ENCODE measurements around the gene ABCE1. TPM values are rescaled to one million over a fixed set of nuclear protein-coding genes. Genes with fewer than 3 reads are reported as not detected.
A peak's percentile ranks its signal among the peaks of the same experiment; 100 is the strongest.
"Not testable (repeated sequence)": the region's sequence is repeated elsewhere in the genome, so short reads cannot be mapped to it uniquely, and the experiment has no call there.

ABCE1 gene
- total and polyA plus RNA-seq, 2 donors (not counting 1 experiment from before 2014, with no cell fraction given), result 76.8 to 84.8 TPM

- H3K9ac ChIP-seq (ENCODE audit: insufficient read depth, low read length), result no peak overlapping the region
- H3K4me3 ChIP-seq (replicated peaks in 1 of 4; ENCODE audit: control extremely low read depth in 1 of 4, insufficient read depth in 1 of 4, low read depth in 3 of 4, low read length in 4 of 4), result no peak overlapping the region
- no peak overlapping the region for H3K4me2 ChIP-seq (ENCODE audit: extremely low read depth, insufficient read depth, low read length)
- no peak overlapping the region for H3K27ac ChIP-seq (ENCODE audit: insufficient read depth, low read length)
- peaks cover 9% of the 10 kb centered on the region for H3K4me1 ChIP-seq (ENCODE audit: control insufficient read depth, extremely low read depth, insufficient read depth, low read length)
- H4K20me1 ChIP-seq (ENCODE audit: control insufficient read depth, extremely low read depth, insufficient read depth, low read length), result peaks cover 3% of the 10 kb centered on the region
- TF ChIP-seq CTCF (conservative IDR thresholded peaks at IDR 0.05 in 1 of 2, IDR thresholded peaks at IDR 0.05 in 1 of 2; ENCODE audit: low read depth in 1 of 2, low read length in 2 of 2), result no peak
- no peak for TF ChIP-seq EZH2 (IDR thresholded peaks at IDR 0.05; ENCODE audit: low read length, missing control alignments)
- no peak overlapping the region for H2AFZ ChIP-seq (ENCODE audit: low read length)
- no peaks in the 10 kb centered on the region for H3K79me2 ChIP-seq (ENCODE audit: control insufficient read depth, insufficient read depth, low read length)
- H3K36me3 ChIP-seq (ENCODE audit: control insufficient read depth, insufficient read depth, low read length), result no peaks in the 10 kb centered on the region
- no peaks in the 10 kb centered on the region for H3K27me3 ChIP-seq (ENCODE audit: control insufficient read depth, insufficient read depth, low read length)
- no peaks in the 10 kb centered on the region for H3K9me3 ChIP-seq (ENCODE audit: control insufficient read depth, insufficient read depth, low read depth, low read length)
- DNase-seq (ENCODE audit: low read depth in 2 of 2), result no peak
Measured at GRCh38 chr4:145131848-145132247, 33.7 kb downstream of the ABCE1 start.

- H4K20me1 ChIP-seq (ENCODE audit: control insufficient read depth, extremely low read depth, insufficient read depth, low read length), result peaks cover 3% of the 10 kb centered on the region
- TF ChIP-seq EZH2 (IDR thresholded peaks at IDR 0.05; ENCODE audit: low read length, missing control alignments) (no peak), CTCF (conservative IDR thresholded peaks at IDR 0.05 in 1 of 2, IDR thresholded peaks at IDR 0.05 in 1 of 2; ENCODE audit: low read depth in 1 of 2, low read length in 2 of 2) (no peak)
- H3K4me2 ChIP-seq (ENCODE audit: extremely low read depth, insufficient read depth, low read length), result no peak overlapping the region
- H3K4me3 ChIP-seq (replicated peaks in 1 of 4; ENCODE audit: control extremely low read depth in 1 of 4, insufficient read depth in 1 of 4, low read depth in 3 of 4, low read length in 4 of 4), result no peak overlapping the region
- H3K4me1 ChIP-seq (ENCODE audit: control insufficient read depth, extremely low read depth, insufficient read depth, low read length), result peaks cover 9% of the 10 kb centered on the region
- H3K9me3 ChIP-seq (ENCODE audit: control insufficient read depth, insufficient read depth, low read depth, low read length), result no peaks in the 10 kb centered on the region
- no peak overlapping the region for H3K9ac ChIP-seq (ENCODE audit: insufficient read depth, low read length)
- no peaks in the 10 kb centered on the region for H3K79me2 ChIP-seq (ENCODE audit: control insufficient read depth, insufficient read depth, low read length)
- no peak overlapping the region for H2AFZ ChIP-seq (ENCODE audit: low read length)
- peak; percentile 26 to 42 for DNase-seq (ENCODE audit: low read depth in 2 of 2)
- no peaks in the 10 kb centered on the region for H3K27me3 ChIP-seq (ENCODE audit: control insufficient read depth, insufficient read depth, low read length)
- H3K27ac ChIP-seq (ENCODE audit: insufficient read depth, low read length), result no peak overlapping the region
- H3K36me3 ChIP-seq (ENCODE audit: control insufficient read depth, insufficient read depth, low read length), result no peaks in the 10 kb centered on the region
Measured at GRCh38 chr4:145132511-145133098, 34.5 kb downstream of the ABCE1 start.

- not testable (repeated sequence) for H3K36me3 ChIP-seq (ENCODE audit: control insufficient read depth, insufficient read depth, low read length); H3K27me3 ChIP-seq (ENCODE audit: control insufficient read depth, insufficient read depth, low read length); H2AFZ ChIP-seq (ENCODE audit: low read length); H3K9ac ChIP-seq (ENCODE audit: insufficient read depth, low read length); H3K4me2 ChIP-seq (ENCODE audit: extremely low read depth, insufficient read depth, low read length); H3K79me2 ChIP-seq (ENCODE audit: control insufficient read depth, insufficient read depth, low read length); H3K9me3 ChIP-seq (ENCODE audit: control insufficient read depth, insufficient read depth, low read depth, low read length); H3K4me1 ChIP-seq (ENCODE audit: control insufficient read depth, extremely low read depth, insufficient read depth, low read length); DNase-seq (ENCODE audit: low read depth in 2 of 2); H4K20me1 ChIP-seq (ENCODE audit: control insufficient read depth, extremely low read depth, insufficient read depth, low read length); H3K27ac ChIP-seq (ENCODE audit: insufficient read depth, low read length); H3K4me3 ChIP-seq (replicated peaks in 1 of 4; ENCODE audit: control extremely low read depth in 1 of 4, insufficient read depth in 1 of 4, low read depth in 3 of 4, low read length in 4 of 4)
Measured at GRCh38 chr4:145136219-145136618, 38.1 kb downstream of the ABCE1 start.

Measured in fibroblast of lung (primary cell).